DND-41 (cell line): ENCODE measurements around the gene A2M.

Source experiments
- ATAC-seq: fragments of 200-7000 bp; cut with Tn5 transposase; 3 replicates; pipeline ENCODE4 v1.9.1; 2021; ENCODE audit warnings: low read depth; ENCODE audit not compliant: insufficient read depth
- DNase-seq: peaks from one replicate; pipeline ENCODE4 v3.0.0-alpha.2; 2020
- H2AFZ ChIP-seq: 2 replicates; pipeline ENCODE4 v1.6.0; 2012; ENCODE audit warnings: low read depth, low read length
- H3K27ac ChIP-seq: 2 replicates; pipeline ENCODE4 v1.5.1; 2012; ENCODE audit warnings: low read length, inconsistent platforms
- H3K27me3 ChIP-seq: fragments of 200-600 bp; sonication (generic); 2 replicates; pipeline ENCODE4 v1.6.0; 2012; ENCODE audit warnings: low read length, mild to moderate bottlenecking, inconsistent platforms; ENCODE audit not compliant: insufficient read depth, poor library complexity
- H3K36me3 ChIP-seq: 2 replicates; pipeline ENCODE4 v1.5.1; 2012; ENCODE audit warnings: low read length, inconsistent platforms; ENCODE audit not compliant: insufficient read depth
- H3K4me1 ChIP-seq: 2 replicates; pipeline ENCODE4 v1.5.1; 2012; ENCODE audit warnings: mild to moderate bottlenecking, low read length; ENCODE audit not compliant: insufficient read depth
- H3K4me2 ChIP-seq: 2 replicates; pipeline ENCODE4 v1.6.0; 2012; ENCODE audit warnings: mild to moderate bottlenecking, moderate library complexity, low read length, inconsistent platforms; ENCODE audit not compliant: insufficient read depth
- H3K4me3 ChIP-seq, 2 experiments: fragments of 200-600 bp in 1 of 2; shearing (Covaris generic) in 1 of 2; 2 replicates each; pipeline ENCODE4 v1.5.1; 2012 to 2016; ENCODE audit warnings: inconsistent platforms in 2 of 2, low read length in 2 of 2, mild to moderate bottlenecking in 2 of 2, low read depth in 1 of 2, moderate library complexity in 1 of 2
- H3K79me2 ChIP-seq: 2 replicates; pipeline ENCODE4 v1.6.0; 2012; ENCODE audit warnings: low read length, inconsistent platforms; ENCODE audit not compliant: insufficient read depth
- H3K9ac ChIP-seq: 2 replicates; pipeline ENCODE4 v1.6.0; 2012; ENCODE audit warnings: low read depth, mild to moderate bottlenecking, inconsistent platforms, low read length, moderate library complexity
- H3K9me3 ChIP-seq: 2 replicates; pipeline ENCODE4 v1.5.1; 2012; ENCODE audit warnings: low read length, moderate library complexity, mild to moderate bottlenecking, inconsistent platforms; ENCODE audit not compliant: insufficient read depth, severe bottlenecking
- H4K20me1 ChIP-seq: 2 replicates; pipeline ENCODE4 v1.6.0; 2012; ENCODE audit warnings: low read length; ENCODE audit not compliant: insufficient read depth
- EZH2 ChIP-seq: IDR thresholded peaks from 3 replicates; pipeline ENCODE4 v1.6.1; 2012; ENCODE audit warnings: borderline replicate concordance, low read depth, mild to moderate bottlenecking, moderate library complexity, low read length, inconsistent platforms; ENCODE audit not compliant: severe bottlenecking
- TF ChIP-seq, protein P1 (sequence below): IDR thresholded peaks from 2 replicates; pipeline ENCODE4 v1.5.1; 2012; ENCODE audit warnings: borderline replicate concordance, low read length, moderate library complexity, mild to moderate bottlenecking; ENCODE audit not compliant: poor library complexity, severe bottlenecking; ENCODE audit errors: extremely low read depth

A2M gene

DNA sequence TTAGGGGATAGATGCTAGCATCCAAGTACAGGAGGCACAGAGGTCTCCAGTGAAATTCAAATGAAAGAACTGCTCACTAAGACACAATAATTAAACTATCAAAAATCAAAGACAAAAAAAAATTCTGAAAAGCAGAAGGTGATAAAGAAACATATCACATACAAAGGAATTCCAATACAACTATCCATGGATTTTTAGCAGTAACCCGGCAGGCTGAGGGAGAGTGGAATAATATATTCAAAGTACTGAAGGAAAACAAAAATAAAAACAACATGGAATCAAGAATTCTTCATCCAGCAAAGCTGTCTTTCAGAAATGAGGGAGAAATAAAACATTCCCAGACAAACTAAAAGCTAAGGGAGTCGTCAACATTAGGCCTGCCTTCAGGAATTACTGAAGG lies 31.9 kb downstream of the A2M start:
- no peaks in the 10 kb centered on the region for H3K9me3 ChIP-seq
- no peaks in the 10 kb centered on the region for H3K79me2 ChIP-seq
- no peak overlapping the region for H3K4me2 ChIP-seq
- ATAC-seq, result no peak
- H3K4me3 ChIP-seq, result no peak overlapping the region
- TF ChIP-seq, protein P1, sequence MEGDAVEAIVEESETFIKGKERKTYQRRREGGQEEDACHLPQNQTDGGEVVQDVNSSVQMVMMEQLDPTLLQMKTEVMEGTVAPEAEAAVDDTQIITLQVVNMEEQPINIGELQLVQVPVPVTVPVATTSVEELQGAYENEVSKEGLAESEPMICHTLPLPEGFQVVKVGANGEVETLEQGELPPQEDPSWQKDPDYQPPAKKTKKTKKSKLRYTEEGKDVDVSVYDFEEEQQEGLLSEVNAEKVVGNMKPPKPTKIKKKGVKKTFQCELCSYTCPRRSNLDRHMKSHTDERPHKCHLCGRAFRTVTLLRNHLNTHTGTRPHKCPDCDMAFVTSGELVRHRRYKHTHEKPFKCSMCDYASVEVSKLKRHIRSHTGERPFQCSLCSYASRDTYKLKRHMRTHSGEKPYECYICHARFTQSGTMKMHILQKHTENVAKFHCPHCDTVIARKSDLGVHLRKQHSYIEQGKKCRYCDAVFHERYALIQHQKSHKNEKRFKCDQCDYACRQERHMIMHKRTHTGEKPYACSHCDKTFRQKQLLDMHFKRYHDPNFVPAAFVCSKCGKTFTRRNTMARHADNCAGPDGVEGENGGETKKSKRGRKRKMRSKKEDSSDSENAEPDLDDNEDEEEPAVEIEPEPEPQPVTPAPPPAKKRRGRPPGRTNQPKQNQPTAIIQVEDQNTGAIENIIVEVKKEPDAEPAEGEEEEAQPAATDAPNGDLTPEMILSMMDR, result no peak
- TF ChIP-seq EZH2, result no peak
- H3K9ac ChIP-seq, result no peak overlapping the region
- H4K20me1 ChIP-seq, result no peaks in the 10 kb centered on the region
- no peaks in the 10 kb centered on the region for H3K36me3 ChIP-seq
- no peaks in the 10 kb centered on the region for H3K4me1 ChIP-seq
- no peak overlapping the region for H2AFZ ChIP-seq
- no peak overlapping the region for H3K27ac ChIP-seq
- peaks cover 4% of the 10 kb centered on the region for H3K27me3 ChIP-seq
- no peak for DNase-seq

DNA sequence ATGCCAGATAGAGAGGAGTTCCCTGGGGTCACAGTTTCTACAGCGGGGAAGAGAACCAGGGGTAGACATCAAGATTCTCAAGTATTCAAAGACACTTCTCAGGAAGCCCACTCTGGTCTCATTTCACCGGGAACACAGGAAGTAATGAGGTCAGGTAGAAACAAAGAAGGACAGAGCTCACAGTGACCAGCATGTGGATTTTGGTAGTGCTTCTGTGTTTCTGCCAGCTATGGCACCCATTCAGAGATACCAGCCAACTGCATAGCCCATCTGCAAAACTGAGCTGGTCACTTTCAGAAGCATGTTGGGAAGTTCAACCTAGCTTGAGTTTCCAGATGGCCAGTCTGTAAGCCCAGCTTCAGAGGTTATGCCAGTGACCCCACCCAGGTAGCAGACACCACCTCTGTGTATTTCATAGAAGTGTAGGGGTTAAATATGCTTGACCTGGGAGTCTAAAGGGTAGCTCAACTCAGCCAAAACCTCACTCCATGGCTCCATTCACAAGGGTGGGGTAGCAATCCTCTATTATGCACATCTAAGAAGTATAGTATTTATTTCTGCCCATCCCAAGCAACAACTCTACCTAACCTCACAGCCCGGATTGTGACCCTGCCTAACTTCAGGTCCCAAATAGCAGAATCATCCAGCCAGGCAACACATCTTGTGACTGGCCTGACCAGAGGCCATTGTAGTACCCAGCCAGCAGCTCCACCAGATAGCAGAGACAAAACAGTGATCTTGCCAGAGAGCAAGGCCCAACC lies 33.9 kb downstream of the A2M start:
- Histone ChIP-seq H3K9me3 (no peaks in the 10 kb centered on the region), H3K27ac (no peak overlapping the region), H3K27me3 (no peaks in the 10 kb centered on the region), H3K4me3 (no peak overlapping the region), H3K4me2 (no peak overlapping the region), H3K4me1 (no peaks in the 10 kb centered on the region), H2AFZ (no peak overlapping the region), H4K20me1 (no peaks in the 10 kb centered on the region), H3K79me2 (no peaks in the 10 kb centered on the region), H3K9ac (no peak overlapping the region), H3K36me3 (no peaks in the 10 kb centered on the region)
- TF ChIP-seq, protein P1, result no peak
- no peak for TF ChIP-seq EZH2
- ATAC-seq, result no peak
- no peak for DNase-seq

DNA sequence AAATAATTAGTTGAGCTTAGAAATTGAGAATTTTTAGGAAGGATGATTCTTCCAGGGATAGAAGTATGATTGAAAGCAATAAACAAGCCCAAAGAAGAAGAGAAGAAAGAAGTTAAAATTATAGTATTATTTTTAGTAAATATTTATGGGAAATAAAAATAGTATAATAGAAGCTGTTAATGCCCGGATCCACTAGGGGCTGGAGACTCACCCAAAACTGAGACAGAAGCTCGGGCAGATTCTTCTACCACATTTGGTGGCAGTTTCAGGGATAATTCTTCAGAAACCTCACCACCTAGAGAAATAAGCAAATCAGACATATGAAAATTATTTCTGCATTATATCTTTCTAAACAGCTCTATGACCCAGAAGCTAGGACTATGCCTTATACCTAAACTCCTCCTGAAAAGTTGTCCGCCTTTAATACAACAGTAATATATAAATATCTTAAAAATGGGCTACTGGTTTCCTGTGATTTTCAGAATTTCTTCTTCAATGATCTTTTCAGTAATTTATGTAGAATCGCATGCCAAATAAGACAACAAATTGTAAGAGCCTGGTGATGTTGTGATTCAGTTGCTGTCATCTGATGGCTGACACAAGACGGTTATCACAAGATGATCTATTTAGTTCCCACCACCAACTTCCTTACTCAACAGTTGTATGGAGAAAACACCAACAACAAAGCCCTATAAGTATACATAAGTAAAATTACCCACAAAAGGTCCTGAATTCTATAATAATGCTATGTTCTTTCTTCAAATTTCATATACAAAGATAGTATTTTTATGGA lies 35.6 kb downstream of the A2M start:
- Histone ChIP-seq H3K79me2 (no peaks in the 10 kb centered on the region), H3K27ac (no peak overlapping the region), H3K4me3 (no peak overlapping the region), H2AFZ (no peak overlapping the region), H3K4me1 (no peaks in the 10 kb centered on the region), H4K20me1 (no peaks in the 10 kb centered on the region), H3K9me3 (no peaks in the 10 kb centered on the region), H3K36me3 (no peaks in the 10 kb centered on the region), H3K27me3 (no peaks in the 10 kb centered on the region), H3K4me2 (no peak overlapping the region), H3K9ac (no peak overlapping the region)
- no peak for ATAC-seq
- DNase-seq, result no peak
- no peak for TF ChIP-seq EZH2
- TF ChIP-seq, protein P1, result no peak
